K562 (cell line): ENCODE results near the gene TTC33. TPM values are rescaled to one million over a fixed set of nuclear protein-coding genes. Genes with fewer than 3 reads are reported as not detected.

ENCODE experiments used
- ATAC-seq: fragments of 200-7000 bp; cut with Tn5 transposase; 3 replicates; pipeline ENCODE4 v1.9.1; 2020; ENCODE audit warnings: moderate library complexity
- BruUV-seq: library from RNA; stranded (reverse); fragments of 400-500 nt; replicated peaks from 2 replicates; lab custom pipeline; 2021; lab: Mats Ljungman, UMichigan
- CTCF ChIA-PET: fragments of 300-600 bp; formaldehyde crosslinking; extraction: SDS; loops from one replicate; lab custom pipeline; 2021; ENCODE audit warnings: low intra/inter-chr PET ratio; lab: Yijun Ruan, JAX
- POLR2A ChIA-PET: fragments of 300-600, 350-650 bp; sonication (Branson Sonifier 250); formaldehyde crosslinking; extraction: SDS; loops from one replicate; lab custom pipeline; 2021; ENCODE audit warnings: antibody characterized with exemption, inconsistent platforms; lab: Yijun Ruan, JAX
- DNase-seq, 4 experiments: peaks; one replicate each; pipeline versions ENCODE4 v3.0.0 to v3.0.0-alpha.2; 2011 to 2018; ENCODE audit warnings: low spot score in 3 of 4, mixed read lengths in 3 of 4; ENCODE audit errors: extremely low read depth in 1 of 4
- FAIRE-seq: peaks from 2 replicates; lab custom pipeline; 2011; peaks lifted over from hg19 to GRCh38; lab: Jason Lieb, UNC
- H2AFZ ChIP-seq: 2 replicates; pipeline ENCODE4 v1.6.0; 2011; ENCODE audit warnings: low read depth, low read length, control low read depth, inconsistent platforms
- H3K27ac ChIP-seq: fragments of 200-600 bp; 3 replicates; pipeline ENCODE4 v1.8.0; 2011; ENCODE audit warnings: low read depth, mild to moderate bottlenecking, control low read depth, inconsistent platforms, low read length, moderate library complexity, mixed read lengths; ENCODE audit errors: extremely low read depth
- H3K27me3 ChIP-seq, 2 experiments: fragments of 300-600 bp in 1 of 2; 2 replicates in 1 of 2; 3 replicates in 1 of 2; pipeline versions ENCODE4 v1.6.0 to v1.8.0; 2011; ENCODE audit warnings: inconsistent platforms in 2 of 2, low read length in 2 of 2, mild to moderate bottlenecking in 1 of 2, mixed read lengths in 1 of 2, moderate library complexity in 1 of 2; ENCODE audit not compliant: control insufficient read depth in 2 of 2, insufficient read depth in 2 of 2
- H3K36me3 ChIP-seq: fragments of 300-600 bp; 3 replicates; pipeline ENCODE4 v1.8.0; 2011; ENCODE audit warnings: mild to moderate bottlenecking, low read length, inconsistent platforms; ENCODE audit not compliant: control insufficient read depth, insufficient read depth
- H3K4me1 ChIP-seq, 2 experiments: fragments of 200-600 bp in 1 of 2; replicated peaks in 1 of 2; 2 replicates in 1 of 2; 3 replicates in 1 of 2; pipeline versions ENCODE4 v1.5.1 to v1.8.0; 2011; ENCODE audit warnings: inconsistent platforms in 2 of 2, low read length in 2 of 2, mild to moderate bottlenecking in 1 of 2, mixed read lengths in 1 of 2, moderate library complexity in 1 of 2; ENCODE audit not compliant: control insufficient read depth in 2 of 2, insufficient read depth in 2 of 2
- H3K4me2 ChIP-seq: 2 replicates; pipeline ENCODE4 v1.6.1; 2011; ENCODE audit warnings: low read length, control low read depth, inconsistent platforms, mixed read lengths; ENCODE audit not compliant: insufficient read depth
- H3K4me3 ChIP-seq: fragments of 200-600 bp; sonication (generic), shearing (Covaris generic); 2 replicates; pipeline ENCODE4 v1.5.1; 2016; ENCODE audit warnings: control low read depth, inconsistent platforms
- H3K79me2 ChIP-seq: fragments of 200-600 bp; 3 replicates; pipeline ENCODE4 v1.8.0; 2011; ENCODE audit warnings: low read length, inconsistent platforms; ENCODE audit not compliant: control insufficient read depth, insufficient read depth
- H3K9ac ChIP-seq, 2 experiments: 2 replicates each; pipeline versions ENCODE4 v1.6.0 to v1.6.1; 2011; ENCODE audit warnings: low read depth in 2 of 2, low read length in 2 of 2, control low read depth in 1 of 2, inconsistent platforms in 1 of 2, mild to moderate bottlenecking in 1 of 2, mixed read lengths in 1 of 2; ENCODE audit not compliant: insufficient read depth in 1 of 2
- H3K9me1 ChIP-seq: one replicate; pipeline ENCODE4 v1.6.0; 2011; ENCODE audit warnings: inconsistent platforms, mild to moderate bottlenecking, low read length, moderate library complexity; ENCODE audit not compliant: control insufficient read depth, insufficient read depth
- H3K9me3 ChIP-seq: replicated peaks from 2 replicates; pipeline ENCODE4 v1.5.1; 2011; ENCODE audit warnings: low read depth, low read length, inconsistent platforms; ENCODE audit not compliant: control insufficient read depth, insufficient read depth
- H4K20me1 ChIP-seq: replicated peaks from 2 replicates; pipeline ENCODE4 v1.6.1; 2011; ENCODE audit warnings: low read length, inconsistent platforms, mixed read lengths; ENCODE audit not compliant: control insufficient read depth, insufficient read depth
- ADNP ChIP-seq: fragments of 200-800 bp; sonication (Bioruptor generic); IDR thresholded peaks from 2 replicates; pipeline ENCODE4 v1.6.1; 2016; ENCODE audit warnings: missing genetic modification characterization, missing compliant biosample characterization
- BHLHE40 ChIP-seq: IDR thresholded peaks from 2 replicates; pipeline ENCODE4 v1.6.1; 2011; ENCODE audit warnings: low read length, improper control_type of control experiment
- ETS1 ChIP-seq: conservative IDR thresholded peaks from 2 replicates; pipeline ENCODE4 v1.6.1; 2011; ENCODE audit warnings: low read depth, mild to moderate bottlenecking, low read length; ENCODE audit not compliant: control insufficient read depth
- ILK ChIP-seq: fragments of 450-650 bp; IDR thresholded peaks from 2 replicates; pipeline ENCODE4 v1.6.1; 2016; ENCODE audit warnings: missing genetic modification characterization, low read depth, mild to moderate bottlenecking, missing compliant biosample characterization, moderate library complexity, borderline replicate concordance
- MTA2 ChIP-seq: fragments of 450-650 bp; IDR thresholded peaks from 2 replicates; pipeline ENCODE4 v1.6.1; 2016; ENCODE audit warnings: low read depth
- SMAD2 ChIP-seq: fragments of 150-350 bp; IDR thresholded peaks from 2 replicates; pipeline ENCODE4 v1.6.1; 2014; ENCODE audit warnings: low read depth, mild to moderate bottlenecking, low read length
- SREBF1 ChIP-seq: fragments of 150-350 bp; IDR thresholded peaks from 2 replicates; pipeline ENCODE4 v1.6.1; 2014; ENCODE audit warnings: antibody characterized with exemption, low read depth, low read length, borderline replicate concordance
- SRF ChIP-seq, 2 experiments: fragments of 250-450, 450-650 bp in 1 of 2; sonication (Bioruptor Pico) in 1 of 2; sonication (generic) in 1 of 2; formaldehyde crosslinking; IDR thresholded peaks; 2 replicates each; pipeline versions ENCODE4 v1.5.0 to v1.5.1; 2020 to 2022; ENCODE audit warnings: mild to moderate bottlenecking in 1 of 2, missing genetic modification reagents in 1 of 2
- TARDBP ChIP-seq: fragments of 450-650 bp; IDR thresholded peaks from 2 replicates; pipeline ENCODE4 v1.6.1; 2016
- ZBTB1 ChIP-seq: sonication (generic); formaldehyde crosslinking; IDR thresholded peaks from 2 replicates; pipeline ENCODE4 v1.8.1; 2023; ENCODE audit warnings: missing genetic modification reagents, low read depth, mild to moderate bottlenecking, borderline replicate concordance
- ZNF586 ChIP-seq: fragments of 450-650 bp; formaldehyde crosslinking; conservative IDR thresholded peaks from 2 replicates; pipeline ENCODE4 v1.4.0; 2020; ENCODE audit warnings: mild to moderate bottlenecking, moderate library complexity
- ZNF699 ChIP-seq: fragments of 250-450 bp; sonication (Bioruptor Pico); IDR thresholded peaks from 2 replicates; pipeline ENCODE4 v1.8.0; 2021; ENCODE audit warnings: mild to moderate bottlenecking, moderate library complexity; ENCODE audit not compliant: insufficient replicate concordance
- ZNF76 ChIP-seq: fragments of 250-450 bp; sonication (Bioruptor Pico); IDR thresholded peaks from 2 replicates; pipeline ENCODE4 v1.4.0; 2020; ENCODE audit warnings: mild to moderate bottlenecking, moderate library complexity, borderline replicate concordance
- WGBS: fragments of 100-300 bp; shearing (Covaris generic); methylation state at CpG from one replicate; pipeline ENCODE4 v1.1.6; 2016; ENCODE audit warnings: low coverage, mixed read lengths; ENCODE audit not compliant: insufficient coverage; ENCODE audit errors: missing lambda C conversion rate; 5-methylcytosine and 5-hydroxymethylcytosine counted together
- in situ Hi-C: fragments of 300-500 bp; cut with MboI; formaldehyde crosslinking; loops from 4 replicates; pipeline ENCODE4 v1.15.0; 2018; ENCODE audit warnings: inconsistent platforms, mixed read lengths
- intact Hi-C: fragments of 100-400 bp; cut with micrococcal nuclease; formaldehyde crosslinking; loops from 2 replicates; pipeline ENCODE4 v1.14.2; 2022
- polyA plus RNA-seq, 8 experiments: library from polyadenylated mRNA; depleted of rRNA in 4 of 8; stranded (reverse) in 5 of 8; unstranded in 3 of 8; fragments of >200 nt; fragmentation: Nextera tagmentation in 2 of 8; fragmentation: Illumina TruSeq in 1 of 8; extraction: Ambion mirVana in 2 of 8; extraction: Trizol in 1 of 8; gene quantifications; 2 replicates each; pipeline versions ENCODE4 v1.2.1 to v1.2.3, GENCODE V29; 2011 to 2014; ENCODE audit warnings: inconsistent platforms in 1 of 8, missing spikeins in 1 of 8
- total RNA-seq, 7 experiments: library from RNA; depleted of rRNA in 6 of 7; stranded (reverse); fragments of >200 nt in 6 of 7; fragmentation: Illumina TruSeq in 2 of 7; extraction: Trizol in 2 of 7; gene quantifications; 2 replicates each; pipeline versions ENCODE4 v1.2.1 to v1.2.3, GENCODE V29; 2011 to 2021; ENCODE audit warnings: low replicate concordance in 1 of 7
- TF ChIP-seq, protein P1 (sequence below): fragments of 450-650 bp; formaldehyde crosslinking; IDR thresholded peaks from 2 replicates; pipeline ENCODE4 v1.4.0; 2022; ENCODE audit warnings: missing genetic modification characterization
- TF ChIP-seq, protein P2 (sequence below): fragments of 450-650 bp; IDR thresholded peaks from 2 replicates; pipeline ENCODE4 v1.6.1; 2016

The TTC33 gene
- total and polyA plus RNA-seq, 9 of the 15 experiments (the other 6 are each of a cell fraction or from before 2014, with no cell fraction given): 11.5 to 24.9 (median 21.1) TPM

- POLR2A ChIA-PET: no interaction called here
- in situ Hi-C loops: loop anchor here (25.0 kb wide), 1 partner anchor 744 kb away; no protein-coding TSS in a partner anchor
- no peak for DNase-seq
- Histone ChIP-seq H3K9me1 (no peaks in the 10 kb centered on the region), H3K36me3 (no peaks in the 10 kb centered on the region), H2AFZ (no peak overlapping the region), H3K79me2 (no peaks in the 10 kb centered on the region), H3K9ac (no peak overlapping the region), H3K4me2 (no peak overlapping the region), H3K4me3 (no peak overlapping the region), H3K9me3 (no peaks in the 10 kb centered on the region), H3K27ac (no peak overlapping the region), H4K20me1 (no peaks in the 10 kb centered on the region), H3K4me1 (peaks cover 0 to 23% of the 10 kb centered on the region in 2 experiments; a peak in 2 of 5 replicates), H3K27me3 (peaks cover 12 to 14% of the 10 kb centered on the region in 2 experiments)
- 56% methylated on average over 55 of the region's 67 CpGs for WGBS
- intact Hi-C loops: loop anchor here (10.0 kb wide), 1 partner anchor 237 kb away; no protein-coding TSS in a partner anchor
- no peak for TF ChIP-seq SREBF1
- TF ChIP-seq, protein P1, sequence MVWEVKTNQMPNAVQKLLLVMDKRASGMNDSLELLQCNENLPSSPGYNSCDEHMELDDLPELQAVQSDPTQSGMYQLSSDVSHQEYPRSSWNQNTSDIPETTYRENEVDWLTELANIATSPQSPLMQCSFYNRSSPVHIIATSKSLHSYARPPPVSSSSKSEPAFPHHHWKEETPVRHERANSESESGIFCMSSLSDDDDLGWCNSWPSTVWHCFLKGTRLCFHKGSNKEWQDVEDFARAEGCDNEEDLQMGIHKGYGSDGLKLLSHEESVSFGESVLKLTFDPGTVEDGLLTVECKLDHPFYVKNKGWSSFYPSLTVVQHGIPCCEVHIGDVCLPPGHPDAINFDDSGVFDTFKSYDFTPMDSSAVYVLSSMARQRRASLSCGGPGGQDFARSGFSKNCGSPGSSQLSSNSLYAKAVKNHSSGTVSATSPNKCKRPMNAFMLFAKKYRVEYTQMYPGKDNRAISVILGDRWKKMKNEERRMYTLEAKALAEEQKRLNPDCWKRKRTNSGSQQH (CRISPR knock-in tag): no peak
- TF ChIP-seq TARDBP: no peak
- no peak for TF ChIP-seq MTA2
- TF ChIP-seq ZNF76: no peak
- TF ChIP-seq ZNF586 (CRISPR knock-in tag): no peak
- TF ChIP-seq SRF (CRISPR knock-in tag; IDR thresholded peaks at IDR 0.05): no peak
- TF ChIP-seq BHLHE40: no peak
- TF ChIP-seq, protein P2, sequence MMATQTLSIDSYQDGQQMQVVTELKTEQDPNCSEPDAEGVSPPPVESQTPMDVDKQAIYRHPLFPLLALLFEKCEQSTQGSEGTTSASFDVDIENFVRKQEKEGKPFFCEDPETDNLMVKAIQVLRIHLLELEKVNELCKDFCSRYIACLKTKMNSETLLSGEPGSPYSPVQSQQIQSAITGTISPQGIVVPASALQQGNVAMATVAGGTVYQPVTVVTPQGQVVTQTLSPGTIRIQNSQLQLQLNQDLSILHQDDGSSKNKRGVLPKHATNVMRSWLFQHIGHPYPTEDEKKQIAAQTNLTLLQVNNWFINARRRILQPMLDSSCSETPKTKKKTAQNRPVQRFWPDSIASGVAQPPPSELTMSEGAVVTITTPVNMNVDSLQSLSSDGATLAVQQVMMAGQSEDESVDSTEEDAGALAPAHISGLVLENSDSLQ: no peak
- TF ChIP-seq ZBTB1 (CRISPR knock-in tag): no peak
- no peak for TF ChIP-seq ETS1
- no peak for TF ChIP-seq ZNF699 (CRISPR knock-in tag)
- no peak for TF ChIP-seq ADNP (tag)
- no peak for TF ChIP-seq ILK
- TF ChIP-seq SMAD2: no peak
- BruUV-seq: no TSS peak
- CTCF ChIA-PET: no interaction called here
- no peak for ATAC-seq
- no peak for FAIRE-seq
These were observed 74.2 kb downstream of the TTC33 start for GRCh38 chr5:40681363-40682153.
